Measurements from ENCODE around the gene ARSA.
"Not testable (repeated sequence)": the region's sequence is repeated elsewhere in the genome, so short reads cannot be mapped to it uniquely, and the experiment has no call there.

ARSA gene

GRCh38 chr22:50610041-50610451, 17.9 kb downstream of the ARSA start:
- no peak overlapping the region for H3K9ac ChIP-seq (ENCODE audit: insufficient read length)
- no peak for DNase-seq (ENCODE audit: low read depth, low spot score)
- TF ChIP-seq POLR2AphosphoS5 (IDR thresholded peaks at IDR 0.05; ENCODE audit: borderline replicate concordance, low read depth, low read length) = no peak
- no peak for TF ChIP-seq EZH2 (IDR thresholded peaks at IDR 0.05)
- TF ChIP-seq FOXP2 (optimal IDR thresholded peaks at IDR 0.05; ENCODE audit: control extremely low read depth, extremely low read length, insufficient read depth) = no peak
- no peak overlapping the region for H3K4me3 ChIP-seq
- no peaks in the 10 kb centered on the region for H3K9me3 ChIP-seq (ENCODE audit: low read depth, low read length)
- no peaks in the 10 kb centered on the region for H3K36me3 ChIP-seq (ENCODE audit: insufficient read depth, low read length)
- H3K27ac ChIP-seq = no peak overlapping the region

DNA sequence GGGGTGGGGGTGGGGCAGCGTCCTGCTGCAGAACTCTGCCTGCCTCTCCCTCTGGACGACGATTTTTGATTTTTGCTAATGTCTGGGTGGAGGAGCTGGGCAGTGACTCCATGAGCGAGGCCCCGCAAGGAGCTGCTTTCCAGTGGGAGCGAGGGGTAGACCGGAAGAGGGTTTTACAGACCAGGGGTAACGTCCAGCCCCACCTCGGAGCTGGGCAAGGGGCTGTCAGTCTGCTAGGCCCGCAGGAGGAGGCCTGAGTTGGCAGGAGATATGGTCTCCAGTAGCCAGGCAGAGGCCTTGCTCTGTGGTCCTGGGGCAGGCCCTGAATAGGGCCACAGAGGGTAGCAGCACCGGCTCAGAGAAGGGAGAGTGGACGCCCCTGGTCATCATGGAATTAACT, 18.4 kb downstream of the ARSA start:
- H3K9ac ChIP-seq (ENCODE audit: insufficient read length) = no peak overlapping the region
- no peak for TF ChIP-seq POLR2AphosphoS5 (IDR thresholded peaks at IDR 0.05; ENCODE audit: borderline replicate concordance, low read depth, low read length)
- TF ChIP-seq EZH2 (IDR thresholded peaks at IDR 0.05) = no peak
- no peak for TF ChIP-seq FOXP2 (optimal IDR thresholded peaks at IDR 0.05; ENCODE audit: control extremely low read depth, extremely low read length, insufficient read depth)
- no peak for DNase-seq (ENCODE audit: low read depth, low spot score)
- H3K9me3 ChIP-seq (ENCODE audit: low read depth, low read length) = no peaks in the 10 kb centered on the region
- no peak overlapping the region for H3K4me3 ChIP-seq
- no peaks in the 10 kb centered on the region for H3K36me3 ChIP-seq (ENCODE audit: insufficient read depth, low read length)
- H3K27ac ChIP-seq = no peak overlapping the region

DNA sequence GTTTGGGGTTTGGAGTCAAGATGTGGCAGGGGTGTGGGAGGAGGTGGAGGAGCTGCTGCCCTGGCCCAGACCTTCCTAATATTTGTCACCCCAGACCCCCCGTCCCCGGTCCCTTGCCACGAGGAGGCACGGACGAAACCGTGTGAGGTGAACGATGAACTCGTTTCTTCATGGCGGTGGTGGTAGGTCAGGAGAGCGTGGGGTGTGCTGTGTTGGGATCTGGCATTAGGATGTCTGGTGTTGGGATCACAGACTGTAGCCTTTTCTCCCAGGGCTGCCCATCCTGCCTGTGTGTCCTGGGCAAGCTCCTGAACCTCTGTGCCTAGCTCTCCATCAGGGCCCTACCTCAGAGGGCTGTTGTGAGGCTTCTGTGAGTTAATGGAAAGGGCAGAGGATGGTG, 19.0 kb downstream of the ARSA start:
- Histone ChIP-seq H3K27ac (no peak overlapping the region), H3K4me3 (no peak overlapping the region), H3K9me3 (ENCODE audit: low read depth, low read length) (no peaks in the 10 kb centered on the region), H3K9ac (ENCODE audit: insufficient read length) (no peak overlapping the region), H3K36me3 (ENCODE audit: insufficient read depth, low read length) (no peaks in the 10 kb centered on the region)
- TF ChIP-seq EZH2 (IDR thresholded peaks at IDR 0.05) (no peak), FOXP2 (optimal IDR thresholded peaks at IDR 0.05; ENCODE audit: control extremely low read depth, extremely low read length, insufficient read depth) (no peak), POLR2AphosphoS5 (IDR thresholded peaks at IDR 0.05; ENCODE audit: borderline replicate concordance, low read depth, low read length) (no peak)
- no peak for DNase-seq (ENCODE audit: low read depth, low spot score)

GRCh38 chr22:50608058-50608840, 19.7 kb downstream of the ARSA start:
- not testable (repeated sequence) for H3K9me3 ChIP-seq (ENCODE audit: low read depth, low read length); H3K4me3 ChIP-seq; H3K27ac ChIP-seq; H3K36me3 ChIP-seq (ENCODE audit: insufficient read depth, low read length); DNase-seq (ENCODE audit: low read depth, low spot score); H3K9ac ChIP-seq (ENCODE audit: insufficient read length)

DNA sequence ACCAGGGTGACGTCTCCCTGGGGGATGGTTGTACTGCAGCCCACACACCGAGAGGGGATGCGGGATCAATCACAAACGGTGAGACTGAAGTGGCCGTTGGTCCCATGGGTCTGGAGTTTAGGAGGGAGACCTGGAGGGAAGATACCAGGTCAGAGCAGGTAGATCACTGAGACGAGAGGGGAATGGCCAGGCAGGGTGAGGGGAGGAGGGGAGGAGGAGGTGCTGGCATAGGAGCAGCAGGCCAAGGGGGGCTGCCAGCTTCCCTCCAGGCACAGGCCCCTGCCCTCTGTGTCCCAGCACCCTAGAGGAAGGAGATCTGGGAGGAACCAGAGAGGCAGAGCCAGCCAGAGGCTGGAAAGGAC, 20.3 kb downstream of the ARSA start:
- Histone ChIP-seq H3K27ac (no peak overlapping the region), H3K4me3 (no peak overlapping the region), H3K9ac (ENCODE audit: insufficient read length) (no peak overlapping the region), H3K9me3 (ENCODE audit: low read depth, low read length) (no peaks in the 10 kb centered on the region), H3K36me3 (ENCODE audit: insufficient read depth, low read length) (no peaks in the 10 kb centered on the region)
- TF ChIP-seq FOXP2 (optimal IDR thresholded peaks at IDR 0.05; ENCODE audit: control extremely low read depth, extremely low read length, insufficient read depth) (no peak), EZH2 (IDR thresholded peaks at IDR 0.05) (no peak), POLR2AphosphoS5 (IDR thresholded peaks at IDR 0.05; ENCODE audit: borderline replicate concordance, low read depth, low read length) (no peak)
- DNase-seq (ENCODE audit: low read depth, low spot score) = no peak

GRCh38 chr22:50606946-50607658, 20.9 kb downstream of the ARSA start:
- no peak for DNase-seq (ENCODE audit: low read depth, low spot score)

DNA sequence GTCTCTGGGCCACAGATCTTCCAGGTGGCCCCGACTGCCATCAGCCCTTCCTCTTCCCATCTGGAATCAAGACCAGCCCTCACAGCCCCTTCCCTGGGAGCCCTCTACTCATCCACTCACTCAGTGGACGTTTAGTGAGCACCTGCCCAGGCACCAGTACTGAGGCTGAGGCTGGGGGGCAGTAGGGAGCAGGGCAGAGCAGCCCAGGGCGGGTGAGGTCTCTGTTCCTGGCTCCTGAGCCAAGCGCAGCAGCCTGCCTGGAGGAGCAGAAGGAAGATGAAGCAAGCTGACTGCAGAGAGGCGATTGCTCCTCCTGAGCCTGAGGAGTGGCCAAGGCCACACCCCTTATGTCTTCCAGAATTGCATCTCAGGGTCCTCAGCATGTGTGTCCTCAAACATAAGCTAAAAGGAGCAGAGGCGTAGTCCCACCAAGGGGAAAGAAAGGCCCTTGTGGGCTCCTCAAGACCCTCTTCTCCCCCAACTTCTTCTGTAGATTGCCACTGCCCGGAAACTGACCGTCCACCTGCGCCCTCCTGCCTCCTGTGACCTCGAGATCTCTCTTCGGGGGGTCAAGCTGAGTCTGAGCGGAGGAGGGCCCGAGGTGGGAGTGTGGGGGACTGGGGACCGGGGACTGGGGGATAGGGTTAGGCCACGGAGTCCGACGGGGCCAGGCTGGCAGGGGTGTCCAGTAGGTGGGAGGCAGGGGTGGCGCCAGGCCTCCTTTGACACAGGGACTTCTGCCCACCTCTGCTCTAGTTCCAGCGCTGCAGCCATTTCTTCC, 21.6 kb downstream of the ARSA start:
- DNase-seq (ENCODE audit: low read depth, low spot score) = no peak
- no peak overlapping the region for H3K9ac ChIP-seq (ENCODE audit: insufficient read length)
- H3K9me3 ChIP-seq (ENCODE audit: low read depth, low read length) = no peaks in the 10 kb centered on the region
- H3K36me3 ChIP-seq (ENCODE audit: insufficient read depth, low read length) = no peaks in the 10 kb centered on the region
- H3K4me3 ChIP-seq = no peak overlapping the region
- TF ChIP-seq POLR2AphosphoS5 (IDR thresholded peaks at IDR 0.05; ENCODE audit: borderline replicate concordance, low read depth, low read length) = no peak
- TF ChIP-seq FOXP2 (optimal IDR thresholded peaks at IDR 0.05; ENCODE audit: control extremely low read depth, extremely low read length, insufficient read depth) = no peak
- TF ChIP-seq EZH2 (IDR thresholded peaks at IDR 0.05) = no peak
- no peak overlapping the region for H3K27ac ChIP-seq

More at GRCh38 chr22:50606946-50607658, 20.9 kb downstream of the ARSA start:
- H3K9me3 ChIP-seq (ENCODE audit: low read depth, low read length) = no peaks in the 10 kb centered on the region
- TF ChIP-seq FOXP2 (optimal IDR thresholded peaks at IDR 0.05; ENCODE audit: control extremely low read depth, extremely low read length, insufficient read depth) (no peak), EZH2 (IDR thresholded peaks at IDR 0.05) (no peak), POLR2AphosphoS5 (IDR thresholded peaks at IDR 0.05; ENCODE audit: borderline replicate concordance, low read depth, low read length) (no peak)
- no peak overlapping the region for H3K9ac ChIP-seq (ENCODE audit: insufficient read length)
- no peak overlapping the region for H3K27ac ChIP-seq
- H3K4me3 ChIP-seq = no peak overlapping the region
- H3K36me3 ChIP-seq (ENCODE audit: insufficient read depth, low read length) = no peaks in the 10 kb centered on the region

DNA sequence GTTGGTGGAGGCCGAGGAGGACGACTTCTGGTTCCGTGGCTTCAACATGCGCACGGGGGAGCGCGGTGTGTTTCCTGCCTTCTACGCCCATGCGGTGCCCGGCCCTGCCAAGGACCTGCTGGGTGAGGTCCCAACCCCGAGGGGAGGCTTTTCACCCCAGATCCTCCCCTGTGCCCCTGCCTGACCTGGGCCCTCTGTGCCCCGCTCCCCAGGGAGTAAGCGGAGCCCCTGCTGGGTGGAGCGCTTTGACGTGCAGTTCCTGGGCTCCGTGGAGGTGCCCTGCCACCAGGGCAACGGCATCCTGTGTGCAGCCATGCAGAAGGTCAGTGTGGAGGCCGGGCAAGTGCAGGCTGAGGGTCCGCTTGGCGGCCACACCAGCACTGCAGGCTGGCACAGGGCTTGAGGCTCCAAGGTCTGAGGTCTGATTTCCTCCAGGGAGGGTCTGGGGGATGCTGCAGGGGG, 22.3 kb downstream of the ARSA start:
- Histone ChIP-seq H3K9me3 (ENCODE audit: low read depth, low read length) (no peaks in the 10 kb centered on the region), H3K36me3 (ENCODE audit: insufficient read depth, low read length) (no peaks in the 10 kb centered on the region), H3K27ac (no peak overlapping the region), H3K4me3 (no peak overlapping the region), H3K9ac (ENCODE audit: insufficient read length) (no peak overlapping the region)
- DNase-seq (ENCODE audit: low read depth, low spot score) = no peak
- TF ChIP-seq EZH2 (IDR thresholded peaks at IDR 0.05) (no peak), FOXP2 (optimal IDR thresholded peaks at IDR 0.05; ENCODE audit: control extremely low read depth, extremely low read length, insufficient read depth) (no peak), POLR2AphosphoS5 (IDR thresholded peaks at IDR 0.05; ENCODE audit: borderline replicate concordance, low read depth, low read length) (no peak)

All from SK-N-MC (cell line).